NCI-H2227 (cell line): ENCODE measurements around the gene CACFD1.

Experiments
- DNase-seq: peaks from one replicate; lab custom pipeline; 2025; ENCODE audit not compliant: unreplicated experiment; lab: John Stamatoyannopoulos, UW

The CACFD1 gene

DNA sequence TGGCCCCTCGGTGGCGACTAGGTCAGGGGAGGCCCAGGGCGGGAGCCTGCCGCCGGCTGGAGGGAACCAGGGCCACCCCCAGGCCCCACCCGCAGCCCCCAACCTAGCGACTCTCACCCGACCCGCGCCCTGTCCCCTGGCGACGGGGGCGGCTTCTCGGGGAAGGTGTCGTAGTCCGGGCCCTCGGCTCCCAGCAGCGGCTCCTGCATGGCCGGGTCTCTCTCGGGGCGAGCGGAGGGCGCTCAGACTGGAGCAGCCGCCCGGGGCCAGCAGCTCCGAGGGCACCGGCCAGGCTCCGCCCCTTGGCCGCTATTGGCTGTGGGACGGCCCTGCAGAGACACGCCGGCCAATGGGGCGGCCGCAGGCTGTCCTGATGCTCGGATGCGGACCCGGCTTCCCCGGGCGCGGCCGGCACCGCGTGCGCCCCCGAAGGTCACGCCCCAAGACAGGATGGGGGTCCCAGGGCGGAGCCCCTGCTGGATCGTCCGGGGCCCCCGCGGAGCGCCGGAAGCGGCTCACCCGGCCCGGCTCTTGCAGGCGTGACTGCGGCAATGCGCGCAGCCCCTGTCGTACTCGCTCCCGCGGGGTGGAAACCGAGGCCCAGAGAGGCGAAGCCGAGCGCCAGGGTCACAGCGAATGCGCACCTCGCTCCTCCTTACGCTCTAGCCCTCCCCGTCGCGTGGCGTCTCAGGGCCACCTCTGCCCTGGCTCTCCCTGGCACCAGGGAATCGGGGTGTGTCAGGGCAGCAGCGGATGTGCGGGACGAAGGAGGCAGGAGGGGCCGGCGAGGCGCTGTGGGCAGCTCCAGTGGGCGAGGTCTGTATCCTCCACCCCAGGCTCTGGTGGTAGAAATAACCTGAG, 19.3 kb downstream of the CACFD1 start, which contains the start of gene SLC2A6:
SLC2A6 (minus strand) TSS at position 249 of the 861 bp plus-strand sequence; CDS start at position 209, 40 bp downstream.
- peak; percentile 84 for DNase-seq

DNA sequence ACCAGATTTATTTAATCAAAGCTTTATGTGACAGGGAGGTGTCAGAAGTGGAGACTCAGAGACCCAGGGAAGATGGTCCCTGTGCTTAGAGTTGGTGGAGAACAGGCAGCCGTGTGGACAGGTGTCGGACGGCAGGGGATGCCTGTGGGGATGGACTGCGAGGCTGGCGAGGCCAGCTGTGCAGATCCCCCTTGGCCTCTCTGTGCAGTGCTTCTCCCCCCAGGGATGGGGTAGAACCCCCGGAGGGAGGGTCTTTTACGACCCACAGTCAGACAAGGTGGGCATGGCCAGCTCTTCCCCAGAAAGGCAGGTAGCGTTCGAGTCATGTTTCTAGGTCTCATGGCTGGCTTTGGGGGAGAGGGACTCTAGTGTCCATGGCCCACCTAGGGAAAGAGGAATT, 23.8 kb downstream of the CACFD1 start:
- no peak for DNase-seq

DNA sequence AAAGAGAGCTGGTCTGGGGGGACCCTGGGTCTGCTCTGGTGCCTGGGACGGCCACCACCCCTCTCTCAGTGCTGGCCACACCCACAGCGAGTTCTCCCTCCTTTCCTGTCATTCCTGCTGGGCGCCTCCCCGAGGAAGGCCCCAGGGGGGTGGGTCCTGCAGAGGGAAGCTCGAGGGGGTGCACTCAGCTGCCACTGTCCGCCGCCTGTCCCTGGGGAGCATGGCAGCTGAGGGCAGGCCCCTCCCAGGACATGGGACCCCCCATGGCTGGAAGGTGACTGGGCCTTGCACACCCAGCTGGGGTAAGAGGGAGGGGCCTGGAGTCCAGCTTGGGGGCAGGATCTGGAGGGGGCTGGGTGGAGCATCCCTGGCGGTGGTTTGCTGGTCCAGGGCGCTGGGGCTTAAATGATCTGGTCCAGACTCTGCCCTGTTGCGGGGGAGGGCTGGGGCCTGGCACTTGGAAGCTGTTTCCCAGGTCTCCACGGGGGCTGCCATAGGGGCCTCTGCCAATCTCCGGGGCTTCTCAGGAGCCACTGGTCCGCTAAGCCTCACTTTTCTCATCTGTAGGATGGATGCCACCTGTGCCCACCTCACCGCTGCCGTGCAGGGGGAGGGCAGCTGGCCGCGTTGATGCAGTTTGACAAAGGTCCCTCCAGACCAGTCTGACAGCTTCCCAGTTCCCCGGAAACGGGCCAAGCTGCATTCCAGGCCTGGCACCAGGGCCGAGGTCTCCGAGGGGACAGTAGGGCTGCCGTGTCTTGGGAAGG, 25.1 kb downstream of the CACFD1 start:
- DNase-seq = peak; percentile 19

DNA sequence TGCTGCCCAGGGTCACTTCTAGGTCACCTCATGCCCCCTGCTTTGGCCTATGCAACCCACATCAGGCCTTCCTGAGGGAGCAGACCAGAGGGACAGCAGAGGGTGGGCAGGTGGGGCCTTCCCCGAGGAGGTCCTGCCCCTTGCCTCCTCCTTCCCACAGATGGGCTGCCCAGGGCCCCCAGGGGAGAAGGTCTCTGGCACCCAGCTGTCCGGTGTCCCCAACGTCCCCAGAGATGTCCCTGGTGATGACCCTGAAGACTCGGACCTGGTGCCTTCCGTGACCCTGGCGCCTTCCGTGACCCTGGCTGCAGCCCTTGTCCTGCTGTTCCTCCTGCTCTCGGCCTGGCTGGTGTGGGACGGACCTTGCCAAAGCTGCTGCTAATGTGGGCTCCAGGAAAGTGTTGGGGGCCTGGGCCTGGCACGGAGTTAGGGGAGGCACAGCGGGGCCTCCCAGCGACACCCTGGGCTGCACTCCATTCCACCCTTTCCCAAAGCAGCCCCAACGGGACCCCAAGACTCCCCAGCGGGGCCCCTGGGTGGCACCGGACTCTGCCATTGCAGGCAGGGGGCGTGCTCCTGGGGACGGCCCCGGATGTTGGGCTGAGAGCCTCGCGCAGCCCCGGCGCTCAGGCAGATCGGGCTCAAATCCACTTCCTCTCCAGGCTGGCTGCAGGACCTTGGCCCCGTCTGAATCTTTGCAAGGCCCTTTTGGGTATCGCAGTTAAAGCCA, 25.9 kb downstream of the CACFD1 start:
- no peak for DNase-seq

DNA sequence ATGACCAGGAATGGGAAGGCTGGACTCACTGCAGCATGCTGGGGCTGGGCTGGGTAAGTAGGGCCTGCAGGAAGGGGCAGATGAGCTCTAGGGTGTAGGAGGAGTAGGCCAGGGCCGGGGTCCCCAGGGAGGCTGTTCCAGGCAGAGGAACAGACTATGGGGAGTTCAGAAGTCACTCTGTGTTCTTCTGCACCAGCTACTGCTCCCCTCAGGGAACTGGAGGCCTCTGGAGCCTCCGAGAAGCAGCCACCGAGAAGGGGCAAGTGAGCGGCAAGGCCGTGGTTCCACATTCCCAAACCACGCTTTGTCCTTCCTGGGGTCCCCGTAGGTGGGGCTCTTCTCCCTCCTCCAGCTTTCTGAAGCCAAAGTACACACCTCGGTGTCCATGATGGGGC, 27.6 kb downstream of the CACFD1 start:
- no peak for DNase-seq

DNA sequence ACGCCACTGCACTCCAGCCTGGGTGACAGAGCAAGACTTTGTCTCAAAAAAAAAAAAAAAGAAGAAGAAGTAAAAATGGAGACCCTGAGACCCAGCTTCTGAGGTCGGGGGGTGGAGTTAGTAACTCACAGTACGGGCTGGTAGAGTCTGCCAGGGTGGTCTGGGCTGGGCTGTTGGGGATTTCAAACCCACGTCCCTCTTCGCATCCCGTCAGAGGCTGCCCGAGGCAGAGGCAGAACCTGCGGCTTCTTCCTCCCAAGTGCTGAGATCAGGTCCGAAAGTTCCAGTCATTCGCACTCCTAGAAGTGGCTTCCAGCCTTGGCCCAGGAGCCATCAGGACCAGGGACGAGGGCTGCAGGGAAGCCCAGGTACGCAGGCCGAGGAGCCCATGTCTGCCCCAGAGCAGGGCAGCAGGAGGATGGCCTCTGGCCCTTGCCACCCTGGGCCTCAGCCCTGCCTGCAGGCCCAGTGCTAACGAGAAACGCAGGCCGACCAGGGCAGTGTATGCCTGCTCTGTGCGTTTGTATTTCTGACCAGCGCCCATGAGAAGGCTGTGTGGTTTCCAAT, 29.0 kb downstream of the CACFD1 start:
- DNase-seq = no peak

DNA sequence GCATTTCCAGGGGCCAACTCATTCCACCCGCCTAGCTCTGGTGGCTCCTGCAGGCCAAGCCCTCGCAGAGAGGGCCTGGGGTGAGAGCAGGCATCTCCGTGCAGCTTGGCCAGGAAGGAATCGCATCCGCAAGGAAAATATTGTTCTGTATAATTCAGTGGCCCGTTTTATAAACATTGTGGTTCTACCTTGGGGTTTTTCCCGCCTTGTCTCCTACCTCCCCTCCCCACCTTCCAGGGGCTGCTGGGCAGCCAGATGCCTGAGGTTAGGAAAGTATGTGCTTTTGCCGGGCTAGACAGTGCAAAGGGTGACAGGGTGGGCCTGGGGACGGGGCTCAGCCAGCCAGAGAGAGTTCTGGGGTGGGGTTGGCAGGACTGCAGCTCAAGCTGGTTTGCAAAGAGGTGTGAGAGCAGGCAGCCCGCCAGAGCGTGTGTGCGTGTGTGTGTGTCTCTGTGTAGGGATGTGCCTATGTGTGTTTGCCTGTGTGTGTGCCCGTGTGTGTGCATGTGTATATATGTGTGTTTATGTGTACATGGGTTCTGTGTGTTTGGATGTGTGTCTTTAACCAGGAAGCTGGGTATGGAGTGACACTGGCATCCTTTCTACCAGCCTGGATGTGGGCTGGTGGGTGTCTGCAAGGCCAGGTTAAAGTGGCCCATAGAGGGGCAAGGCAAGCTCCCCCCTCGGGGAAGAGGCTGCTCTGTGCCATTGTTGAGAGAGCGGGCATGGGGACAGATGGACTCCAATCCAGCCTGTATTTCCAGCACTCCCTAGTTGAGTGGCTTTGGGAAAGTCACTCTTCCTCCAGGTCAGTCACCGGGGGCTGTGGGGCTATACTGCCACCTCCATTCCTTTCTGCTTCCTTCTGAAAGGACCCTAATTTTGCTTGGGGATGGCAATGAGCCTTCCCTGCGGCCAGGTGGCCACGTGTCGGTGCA, 29.7 kb downstream of the CACFD1 start:
- no peak for DNase-seq

DNA sequence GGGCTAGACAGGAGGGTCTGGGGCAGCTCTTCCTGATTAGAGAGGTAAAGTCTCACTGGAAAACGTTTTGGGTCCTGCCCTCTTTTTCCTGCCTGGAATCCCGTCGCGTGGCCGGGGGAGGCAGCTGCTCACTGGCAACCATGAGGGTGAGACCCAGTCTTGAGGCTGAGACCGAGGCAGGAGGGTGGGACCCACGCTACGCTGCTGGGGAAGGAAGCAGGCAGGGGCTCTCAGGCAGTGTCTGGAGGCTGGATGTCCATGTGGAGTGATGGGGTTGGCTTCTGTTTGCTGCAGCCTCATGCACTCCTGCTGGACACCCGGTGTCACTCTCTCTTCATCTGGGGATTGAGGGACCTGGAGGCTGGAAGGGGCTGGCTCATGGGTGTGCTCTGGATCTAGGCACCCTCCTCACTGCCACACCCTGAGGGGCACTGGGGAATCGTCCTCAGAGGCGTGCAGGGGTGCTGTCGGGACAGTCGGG, 30.5 kb downstream of the CACFD1 start:
- DNase-seq = no peak

DNA sequence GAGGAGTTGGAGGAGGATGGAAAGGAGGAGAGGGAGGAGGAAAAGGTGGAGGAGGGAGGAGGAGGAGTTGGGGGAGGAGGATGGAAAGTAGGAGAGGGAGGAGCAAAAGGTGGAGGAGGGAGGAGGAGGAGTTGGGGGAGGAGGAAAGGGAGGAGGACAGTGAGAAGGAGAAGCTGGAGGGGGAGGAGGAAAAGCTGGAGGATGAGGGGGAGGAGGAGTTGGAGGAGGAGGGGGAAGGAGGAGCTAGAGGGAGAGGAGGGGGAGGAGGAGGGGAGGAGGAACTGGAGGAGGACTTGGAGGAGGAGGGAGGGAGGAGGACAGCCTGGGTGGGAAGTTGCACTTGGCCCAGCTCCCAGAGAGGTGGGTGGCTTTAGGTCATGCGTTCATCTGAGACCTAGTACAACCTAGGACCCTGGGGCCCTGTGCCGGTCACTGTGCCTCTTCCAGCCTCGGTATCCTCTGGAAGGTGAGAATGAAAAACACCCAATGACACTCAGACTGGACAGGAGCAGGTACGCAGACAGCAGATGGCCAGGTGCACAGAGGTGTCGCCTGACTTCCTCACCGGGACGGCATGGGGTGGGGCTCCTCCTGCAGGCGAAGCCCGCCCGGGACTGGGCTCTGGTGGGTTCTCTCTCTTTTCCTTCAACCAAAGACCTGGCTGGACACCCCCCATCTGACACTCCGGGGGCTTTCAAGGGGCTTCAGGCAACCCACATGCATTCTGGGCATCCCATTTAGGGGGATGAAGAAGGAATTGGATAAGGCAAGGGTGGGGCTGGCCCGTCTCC, 31.3 kb downstream of the CACFD1 start:
- no peak for DNase-seq

DNA sequence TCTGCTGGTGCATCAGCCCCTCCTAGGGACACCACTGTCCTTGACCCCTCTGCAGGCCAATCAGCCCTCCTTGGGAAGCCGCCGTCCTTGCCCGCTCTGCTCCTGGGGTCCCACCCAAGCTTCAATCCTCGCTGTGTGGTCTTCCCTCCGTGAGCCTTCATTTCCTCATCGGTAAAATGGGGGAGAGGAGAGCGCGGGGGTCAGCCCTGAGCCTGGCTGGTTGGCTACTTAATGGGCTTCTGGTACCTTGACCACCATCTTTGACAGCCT, 31.8 kb downstream of the CACFD1 start:
- no peak for DNase-seq

DNA sequence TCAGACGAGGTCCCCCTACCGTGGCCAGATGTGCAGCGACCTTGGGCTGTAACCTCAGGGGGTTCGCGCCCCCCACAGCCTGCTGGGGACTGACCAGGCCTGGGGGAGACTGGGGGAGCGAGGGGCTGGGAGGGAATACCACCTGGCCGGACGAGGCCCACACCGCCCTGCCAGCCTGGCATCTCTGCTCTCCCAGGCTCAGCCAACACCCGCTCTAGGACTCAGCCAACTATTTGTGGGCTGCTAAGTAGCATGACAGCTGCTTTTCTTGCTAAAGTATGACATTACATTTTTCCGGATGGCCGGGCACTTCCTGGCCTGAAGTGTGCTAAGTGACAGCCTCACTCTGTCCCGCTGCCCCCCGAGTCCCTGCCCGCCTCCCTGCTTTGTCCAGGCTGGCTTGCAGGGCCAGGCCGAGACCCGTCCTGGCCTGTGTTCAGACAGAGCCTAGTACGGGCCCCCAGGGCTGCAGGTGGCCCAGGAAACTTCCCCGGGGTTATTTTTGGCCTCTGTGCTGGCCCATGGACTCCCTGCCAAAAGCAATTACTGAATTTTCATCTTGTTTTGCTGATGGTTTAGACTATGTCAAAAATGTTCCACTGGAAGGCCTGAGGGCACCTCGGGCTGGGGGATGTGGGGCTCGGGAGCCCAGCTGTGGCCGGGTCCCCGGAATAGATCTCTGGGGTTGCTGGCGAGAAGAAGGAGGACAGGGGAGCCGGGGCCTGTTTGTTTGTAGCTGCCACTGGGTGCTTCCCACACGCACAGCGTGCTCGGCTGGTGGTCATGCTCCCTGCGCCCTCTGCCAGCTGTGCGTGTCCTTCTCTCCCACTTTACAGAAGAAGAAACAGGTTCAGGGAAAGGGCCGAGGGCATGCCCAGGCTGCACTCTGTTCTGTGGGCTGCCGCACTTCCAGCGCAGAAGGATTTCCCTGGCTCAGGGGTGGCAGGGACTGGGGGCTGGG, 32.6 kb downstream of the CACFD1 start:
- DNase-seq = no peak

DNA sequence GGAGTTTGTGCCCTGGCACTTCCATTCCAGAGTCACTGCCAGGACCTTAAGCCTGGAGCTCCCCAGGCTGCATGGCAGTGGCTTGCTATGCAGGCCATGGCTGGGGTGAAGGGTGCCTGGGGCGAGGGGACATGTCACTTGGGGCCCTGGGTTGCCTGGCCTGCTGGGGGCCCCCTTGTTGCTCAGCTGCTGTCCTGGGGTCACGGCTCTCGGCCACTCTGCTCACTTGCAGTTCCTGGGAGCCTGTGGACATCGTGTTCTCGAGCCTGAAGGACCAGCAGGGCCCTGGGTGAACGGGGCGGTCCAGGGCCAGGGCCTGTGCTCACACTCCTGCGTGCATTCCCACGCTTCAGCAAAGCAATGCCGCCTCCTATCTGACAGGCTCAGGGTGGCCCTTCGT, 33.6 kb downstream of the CACFD1 start:
- DNase-seq = no peak

DNA sequence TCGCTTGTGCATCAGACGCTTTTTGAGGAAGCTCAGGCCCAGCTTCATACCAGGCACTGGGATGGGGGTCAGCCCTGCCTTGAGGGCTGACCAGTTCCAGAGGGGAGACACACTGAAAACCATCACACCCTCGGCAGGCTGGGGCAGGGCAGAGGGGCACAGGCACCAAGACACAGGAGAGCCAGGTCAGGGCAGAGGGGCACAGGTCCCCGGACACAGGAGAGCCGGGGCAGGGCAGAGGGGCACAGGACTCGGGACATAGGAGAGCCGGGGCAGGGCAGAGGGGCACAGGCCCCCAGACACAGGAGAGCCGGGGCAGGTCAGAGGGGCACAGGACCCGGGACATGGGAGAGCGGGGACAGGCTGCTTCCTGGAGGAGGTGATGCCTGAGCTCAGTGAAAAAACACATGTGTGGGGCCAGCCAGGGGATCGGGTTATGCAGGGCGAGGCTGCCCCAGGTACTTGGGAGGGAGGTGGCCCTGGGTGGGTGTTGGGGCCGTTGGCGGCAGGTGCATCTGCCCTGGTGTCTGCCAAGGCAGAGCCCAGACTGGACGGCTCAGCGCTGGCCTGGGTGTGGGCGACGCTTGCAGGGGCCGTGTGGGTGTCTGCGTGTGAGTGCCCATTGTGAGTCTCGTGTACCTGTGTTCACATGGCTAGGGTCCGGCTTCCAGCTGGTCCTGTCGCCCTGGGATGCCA, 34.2 kb downstream of the CACFD1 start:
- no peak for DNase-seq

DNA sequence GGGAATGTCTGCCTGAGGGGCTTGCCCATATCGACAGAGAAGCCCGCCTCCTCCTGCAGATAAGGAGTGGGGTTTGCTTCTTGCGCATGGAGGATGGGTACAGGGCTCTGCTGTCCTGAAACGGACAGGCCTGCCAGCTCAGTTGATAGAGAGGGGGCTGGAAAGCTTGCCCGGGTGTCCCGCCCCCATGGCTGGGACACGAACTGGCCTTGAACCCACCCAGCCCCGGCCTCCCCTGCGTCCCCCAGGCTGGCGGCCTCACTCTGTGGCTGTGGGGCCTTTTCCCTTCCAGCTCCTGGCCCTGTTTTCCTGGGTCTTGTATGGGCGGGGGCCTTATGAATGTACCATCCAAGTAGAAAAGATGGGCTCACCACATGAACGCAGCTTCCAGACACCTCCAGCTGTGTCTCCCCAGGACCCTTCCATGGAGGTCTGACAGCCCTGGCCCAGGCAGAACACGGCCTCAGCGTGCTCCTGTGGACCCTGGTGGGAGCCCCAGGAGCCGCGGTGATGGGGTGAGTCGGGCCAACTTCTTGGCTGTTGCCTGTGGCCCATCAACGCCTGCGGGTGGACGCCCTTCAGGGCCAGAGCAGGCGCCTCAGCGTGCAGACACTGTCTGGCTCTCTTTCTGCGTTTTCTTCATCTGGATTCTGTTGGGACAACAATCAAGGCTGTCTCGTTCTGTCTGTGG, 35.0 kb downstream of the CACFD1 start:
- DNase-seq = no peak

DNA sequence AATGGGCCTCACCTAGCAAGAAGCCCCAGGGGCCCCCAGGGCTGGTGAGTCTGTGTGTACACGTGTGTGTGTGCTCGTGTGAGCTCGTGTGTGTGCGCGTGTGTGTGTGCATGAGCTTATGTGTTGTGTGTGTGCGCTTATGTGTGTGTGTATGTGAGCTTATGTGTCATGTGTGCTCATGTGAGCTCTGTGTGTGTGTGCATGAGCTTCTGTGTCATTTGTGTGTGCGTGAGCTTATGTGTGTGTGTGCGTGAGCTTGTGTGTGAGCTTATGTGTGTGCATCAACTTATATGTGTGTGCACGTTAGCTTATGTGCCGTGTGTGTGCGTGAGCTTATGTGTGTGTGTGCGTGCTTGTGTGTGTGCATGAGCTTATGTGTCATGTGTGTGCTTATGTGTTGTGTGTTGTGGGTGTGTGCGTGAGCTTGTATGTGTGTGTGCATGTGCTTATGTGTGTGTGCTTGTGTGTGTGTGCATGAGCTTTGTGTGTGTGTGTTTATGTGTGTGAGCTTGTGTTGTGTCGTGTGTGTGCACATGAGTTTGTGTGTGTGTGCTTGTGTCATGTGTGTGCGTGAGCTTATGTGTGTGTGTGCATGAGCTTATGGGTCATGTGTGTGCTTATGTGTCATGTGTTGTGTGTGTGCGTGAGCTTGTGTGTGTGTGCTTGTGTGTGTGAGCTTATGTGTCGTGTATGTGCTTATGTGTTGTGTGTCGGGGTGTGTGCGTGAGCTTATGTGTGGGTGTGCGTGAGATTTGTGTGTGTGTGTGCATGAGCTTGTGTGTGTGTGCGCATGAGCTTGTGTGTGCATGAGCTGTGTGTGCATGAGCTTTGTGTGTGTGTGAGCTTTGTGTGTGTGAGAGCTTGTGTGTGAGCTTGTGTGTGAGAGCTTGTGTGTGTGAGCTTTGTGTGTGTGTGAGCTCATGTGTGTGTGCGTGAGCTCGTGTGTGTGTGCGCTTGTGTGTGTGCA, 35.8 kb downstream of the CACFD1 start:
- no peak for DNase-seq
